WTC11 (cell line): ENCODE measurements around the gene KRTAP20-4.

Experiments used
- ATF6 ChIP-seq: sonication (generic); formaldehyde crosslinking; IDR thresholded peaks from 2 replicates; pipeline ENCODE4 v1.8.1; 2023; ENCODE audit warnings: mild to moderate bottlenecking, missing genetic modification reagents
- CREM ChIP-seq: sonication (generic); formaldehyde crosslinking; IDR thresholded peaks from 2 replicates; pipeline ENCODE4 v1.8.1; 2022; ENCODE audit warnings: mild to moderate bottlenecking, missing genetic modification reagents, moderate library complexity
- NR2C2 ChIP-seq: sonication (generic); formaldehyde crosslinking; IDR thresholded peaks from 2 replicates; pipeline ENCODE4 v1.8.0; 2022; ENCODE audit warnings: mild to moderate bottlenecking, missing genetic modification reagents
- OVOL2 ChIP-seq: fragments of 250-450 bp; sonication (Bioruptor Pico); IDR thresholded peaks from 2 replicates; pipeline ENCODE4 v1.9.0; 2021; ENCODE audit warnings: mild to moderate bottlenecking, borderline replicate concordance
- TEAD4 ChIP-seq: sonication (generic); formaldehyde crosslinking; IDR thresholded peaks from 2 replicates; pipeline ENCODE4 v1.8.0; 2022; ENCODE audit warnings: mild to moderate bottlenecking, missing genetic modification reagents
- ZNF317 ChIP-seq: sonication (generic); formaldehyde crosslinking; IDR thresholded peaks from 2 replicates; pipeline ENCODE4 v1.8.1; 2023; ENCODE audit warnings: low read depth, mild to moderate bottlenecking, moderate library complexity, missing genetic modification reagents, borderline replicate concordance
- TF ChIP-seq, protein P1 (sequence below): fragments of 250-450 bp; sonication (Bioruptor Pico); conservative IDR thresholded peaks from 2 replicates; pipeline ENCODE4 v1.9.0; 2021; ENCODE audit warnings: mild to moderate bottlenecking
- TF ChIP-seq, protein P2 (sequence below): fragments of 200-600 bp; IDR thresholded peaks from 2 replicates; pipeline ENCODE4 v1.8.0; 2022; ENCODE audit warnings: antibody characterized with exemption
- TF ChIP-seq, protein P3 (sequence below): sonication (generic); formaldehyde crosslinking; IDR thresholded peaks from 2 replicates; pipeline ENCODE4 v1.8.1; 2023; ENCODE audit warnings: mild to moderate bottlenecking, missing genetic modification reagents, moderate library complexity
- TF ChIP-seq, protein P4 (sequence below): sonication (generic); formaldehyde crosslinking; IDR thresholded peaks from 2 replicates; pipeline ENCODE4 v1.8.1; 2022; ENCODE audit warnings: missing genetic modification reagents, borderline replicate concordance

GRCh38 chr21:30628109-30628508 is 7.7 kb downstream of the KRTAP20-4 start:
- TF ChIP-seq, protein P1, sequence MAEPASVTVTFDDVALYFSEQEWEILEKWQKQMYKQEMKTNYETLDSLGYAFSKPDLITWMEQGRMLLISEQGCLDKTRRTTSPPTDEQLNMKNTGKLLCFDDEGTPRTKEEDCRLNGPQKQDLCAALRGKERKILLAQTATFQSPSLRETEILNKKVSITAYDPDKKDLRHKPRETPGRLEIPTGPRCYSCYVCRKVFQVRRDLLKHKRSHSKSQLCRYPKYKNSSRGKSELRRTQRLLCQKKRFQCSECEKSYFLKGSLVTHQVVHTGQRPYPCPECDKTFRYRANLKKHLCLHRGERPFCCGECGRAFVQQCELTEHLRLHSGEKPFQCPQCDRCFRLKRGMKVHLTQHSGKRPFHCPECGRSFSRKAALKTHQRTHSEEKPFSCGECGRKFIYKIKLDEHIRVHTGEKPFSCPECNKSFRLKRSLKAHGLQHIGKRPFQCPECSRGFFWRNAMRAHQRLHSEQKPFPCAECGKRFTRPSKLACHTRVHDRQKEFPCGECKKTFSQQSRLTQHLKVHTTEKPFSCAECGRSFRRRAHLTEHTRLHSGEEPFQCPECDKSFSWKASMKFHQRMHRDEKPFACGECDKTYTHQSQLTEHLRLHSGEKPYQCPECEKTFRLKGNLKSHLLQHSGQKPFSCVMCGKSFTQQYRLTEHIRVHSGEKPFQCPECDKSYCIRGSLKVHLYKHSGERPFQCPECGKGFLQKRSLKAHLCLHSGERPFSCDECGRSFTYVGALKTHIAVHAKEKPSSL (CRISPR knock-in tag): no peak
- TF ChIP-seq, protein P2, sequence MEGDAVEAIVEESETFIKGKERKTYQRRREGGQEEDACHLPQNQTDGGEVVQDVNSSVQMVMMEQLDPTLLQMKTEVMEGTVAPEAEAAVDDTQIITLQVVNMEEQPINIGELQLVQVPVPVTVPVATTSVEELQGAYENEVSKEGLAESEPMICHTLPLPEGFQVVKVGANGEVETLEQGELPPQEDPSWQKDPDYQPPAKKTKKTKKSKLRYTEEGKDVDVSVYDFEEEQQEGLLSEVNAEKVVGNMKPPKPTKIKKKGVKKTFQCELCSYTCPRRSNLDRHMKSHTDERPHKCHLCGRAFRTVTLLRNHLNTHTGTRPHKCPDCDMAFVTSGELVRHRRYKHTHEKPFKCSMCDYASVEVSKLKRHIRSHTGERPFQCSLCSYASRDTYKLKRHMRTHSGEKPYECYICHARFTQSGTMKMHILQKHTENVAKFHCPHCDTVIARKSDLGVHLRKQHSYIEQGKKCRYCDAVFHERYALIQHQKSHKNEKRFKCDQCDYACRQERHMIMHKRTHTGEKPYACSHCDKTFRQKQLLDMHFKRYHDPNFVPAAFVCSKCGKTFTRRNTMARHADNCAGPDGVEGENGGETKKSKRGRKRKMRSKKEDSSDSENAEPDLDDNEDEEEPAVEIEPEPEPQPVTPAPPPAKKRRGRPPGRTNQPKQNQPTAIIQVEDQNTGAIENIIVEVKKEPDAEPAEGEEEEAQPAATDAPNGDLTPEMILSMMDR: no peak
- no peak for TF ChIP-seq TEAD4 (CRISPR knock-in tag)
- no peak for TF ChIP-seq ZNF317 (CRISPR knock-in tag)
- TF ChIP-seq CREM (CRISPR knock-in tag): no peak
- TF ChIP-seq OVOL2 (CRISPR knock-in tag): no peak
- no peak for TF ChIP-seq NR2C2
- TF ChIP-seq, protein P3, sequence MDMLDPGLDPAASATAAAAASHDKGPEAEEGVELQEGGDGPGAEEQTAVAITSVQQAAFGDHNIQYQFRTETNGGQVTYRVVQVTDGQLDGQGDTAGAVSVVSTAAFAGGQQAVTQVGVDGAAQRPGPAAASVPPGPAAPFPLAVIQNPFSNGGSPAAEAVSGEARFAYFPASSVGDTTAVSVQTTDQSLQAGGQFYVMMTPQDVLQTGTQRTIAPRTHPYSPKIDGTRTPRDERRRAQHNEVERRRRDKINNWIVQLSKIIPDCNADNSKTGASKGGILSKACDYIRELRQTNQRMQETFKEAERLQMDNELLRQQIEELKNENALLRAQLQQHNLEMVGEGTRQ (CRISPR knock-in tag): no peak
- TF ChIP-seq, protein P4, sequence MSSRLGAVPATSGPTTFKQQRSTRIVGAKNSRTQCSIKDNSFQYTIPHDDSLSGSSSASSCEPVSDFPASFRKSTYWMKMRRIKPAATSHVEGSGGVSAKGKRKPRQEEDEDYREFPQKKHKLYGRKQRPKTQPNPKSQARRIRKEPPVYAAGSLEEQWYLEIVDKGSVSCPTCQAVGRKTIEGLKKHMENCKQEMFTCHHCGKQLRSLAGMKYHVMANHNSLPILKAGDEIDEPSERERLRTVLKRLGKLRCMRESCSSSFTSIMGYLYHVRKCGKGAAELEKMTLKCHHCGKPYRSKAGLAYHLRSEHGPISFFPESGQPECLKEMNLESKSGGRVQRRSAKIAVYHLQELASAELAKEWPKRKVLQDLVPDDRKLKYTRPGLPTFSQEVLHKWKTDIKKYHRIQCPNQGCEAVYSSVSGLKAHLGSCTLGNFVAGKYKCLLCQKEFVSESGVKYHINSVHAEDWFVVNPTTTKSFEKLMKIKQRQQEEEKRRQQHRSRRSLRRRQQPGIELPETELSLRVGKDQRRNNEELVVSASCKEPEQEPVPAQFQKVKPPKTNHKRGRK (CRISPR knock-in tag): no peak
- no peak for TF ChIP-seq ATF6
